Tibial nerve (tissue), 4 donors: ENCODE measurements around the gene RNF182. TPM values are rescaled to one million over a fixed set of nuclear protein-coding genes. Genes with fewer than 3 reads are reported as not detected.

Experiments used
- DNase-seq, 2 donors: peaks; one replicate each; pipeline ENCODE4 v3.0.0-alpha.2; 2019; ENCODE audit warnings: low spot score in 2 of 2
- H3K27ac ChIP-seq, 4 donors: fragments of 200-600 bp; sonication (generic) in 3 of 4; one replicate each; pipeline ENCODE4 v1.5.1; 2017 to 2019; ENCODE audit warnings: mild to moderate bottlenecking in 1 of 4
- H3K27me3 ChIP-seq, 2 donors: fragments of 200-600 bp; sonication (generic) in 1 of 2; one replicate each; pipeline versions ENCODE4 v1.5.1 to v1.6.0; 2017 to 2019
- H3K36me3 ChIP-seq, 3 donors: fragments of 200-600 bp; sonication (generic); one replicate each; pipeline ENCODE4 v1.5.1; 2018 to 2019
- H3K4me1 ChIP-seq, 4 donors: fragments of 200-600 bp; sonication (generic) in 3 of 4; one replicate each; pipeline ENCODE4 v1.5.1; 2017 to 2019
- H3K4me3 ChIP-seq, 4 donors: fragments of 200-600 bp; sonication (generic) in 3 of 4; one replicate each; pipeline ENCODE4 v1.5.1; 2017 to 2019; ENCODE audit warnings: mild to moderate bottlenecking in 1 of 4, moderate library complexity in 1 of 4
- H3K9me3 ChIP-seq, 4 donors: fragments of 200-600 bp; sonication (generic) in 3 of 4; one replicate each; pipeline ENCODE4 v1.5.1; 2017 to 2019
- EP300 ChIP-seq, 2 donors: sonication (generic); formaldehyde crosslinking; IDR thresholded peaks; one replicate each; pipeline ENCODE4 v1.6.1; 2017; ENCODE audit warnings: antibody characterized with exemption in 2 of 2, mild to moderate bottlenecking in 1 of 2
- POLR2A ChIP-seq, 2 donors: fragments of 450-650 bp; IDR thresholded peaks; one replicate each; pipeline ENCODE4 v1.6.1; 2017; ENCODE audit warnings: antibody characterized with exemption in 2 of 2, mild to moderate bottlenecking in 2 of 2, moderate library complexity in 2 of 2
- WGBS, 2 donors: methylation state at CpG; one replicate each; pipeline ENCODE4 v1.1.5; 2018; 5-methylcytosine and 5-hydroxymethylcytosine counted together
- total RNA-seq, 4 donors: library from RNA; depleted of rRNA; stranded (reverse); fragments of >200 nt; gene quantifications; one replicate each; pipeline ENCODE4 v1.1.0, GENCODE V29; 2016
- TF ChIP-seq, protein P1 (sequence below), 5 experiments: fragments of 200-600 bp in 3 of 5; fragments of 450-650 bp in 2 of 5; sonication (generic) in 3 of 5; IDR thresholded peaks; one replicate each; pipeline ENCODE4 v1.5.1; 2016 to 2019; ENCODE audit warnings: antibody characterized with exemption in 5 of 5, mild to moderate bottlenecking in 3 of 5, moderate library complexity in 2 of 5

Gene RNF182
- total RNA-seq, 4 donors from 2014 or later = 0.39 to 2.1 TPM; not detected in 2

DNA sequence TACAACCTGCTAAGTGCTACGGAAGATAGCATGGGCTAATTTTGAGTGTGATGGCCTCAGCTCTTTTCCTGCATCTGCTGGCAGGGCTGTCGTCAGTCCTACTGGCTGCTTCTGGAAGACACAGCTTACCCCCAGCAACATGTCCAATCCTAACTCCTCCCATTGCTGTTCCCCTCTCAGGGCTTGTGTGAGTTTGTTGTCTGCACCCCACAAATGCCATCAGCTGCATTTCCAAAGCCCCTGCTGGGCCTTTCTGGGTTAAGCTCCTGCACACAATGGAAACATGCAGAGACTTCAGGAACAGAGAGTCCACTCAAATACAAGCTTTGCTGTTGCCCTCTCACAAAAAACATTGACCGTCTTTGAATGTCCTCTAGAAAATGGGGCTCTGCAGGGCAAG, 84.7 kb downstream of the RNF182 start:
- DNase-seq = no peak
- Histone ChIP-seq H3K36me3 (no peaks in the 10 kb centered on the region), H3K4me3 (no peak overlapping the region), H3K9me3 (peaks cover 0 to 7% (median 0%) of the 10 kb centered on the region in 4 donors), H3K27ac (no peak overlapping the region), H3K27me3 (peaks cover 0 to 4% of the 10 kb centered on the region in 2 donors), H3K4me1 (no peaks in the 10 kb centered on the region)
- WGBS, 2 donors = 72 to 73% methylated on average over 3 of the region's 3 CpGs
- TF ChIP-seq, protein P1, sequence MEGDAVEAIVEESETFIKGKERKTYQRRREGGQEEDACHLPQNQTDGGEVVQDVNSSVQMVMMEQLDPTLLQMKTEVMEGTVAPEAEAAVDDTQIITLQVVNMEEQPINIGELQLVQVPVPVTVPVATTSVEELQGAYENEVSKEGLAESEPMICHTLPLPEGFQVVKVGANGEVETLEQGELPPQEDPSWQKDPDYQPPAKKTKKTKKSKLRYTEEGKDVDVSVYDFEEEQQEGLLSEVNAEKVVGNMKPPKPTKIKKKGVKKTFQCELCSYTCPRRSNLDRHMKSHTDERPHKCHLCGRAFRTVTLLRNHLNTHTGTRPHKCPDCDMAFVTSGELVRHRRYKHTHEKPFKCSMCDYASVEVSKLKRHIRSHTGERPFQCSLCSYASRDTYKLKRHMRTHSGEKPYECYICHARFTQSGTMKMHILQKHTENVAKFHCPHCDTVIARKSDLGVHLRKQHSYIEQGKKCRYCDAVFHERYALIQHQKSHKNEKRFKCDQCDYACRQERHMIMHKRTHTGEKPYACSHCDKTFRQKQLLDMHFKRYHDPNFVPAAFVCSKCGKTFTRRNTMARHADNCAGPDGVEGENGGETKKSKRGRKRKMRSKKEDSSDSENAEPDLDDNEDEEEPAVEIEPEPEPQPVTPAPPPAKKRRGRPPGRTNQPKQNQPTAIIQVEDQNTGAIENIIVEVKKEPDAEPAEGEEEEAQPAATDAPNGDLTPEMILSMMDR (IDR thresholded peaks at IDR 0.05) = no peak
- TF ChIP-seq POLR2A (IDR thresholded peaks at IDR 0.05) (no peak), EP300 (IDR thresholded peaks at IDR 0.05) (no peak)

DNA sequence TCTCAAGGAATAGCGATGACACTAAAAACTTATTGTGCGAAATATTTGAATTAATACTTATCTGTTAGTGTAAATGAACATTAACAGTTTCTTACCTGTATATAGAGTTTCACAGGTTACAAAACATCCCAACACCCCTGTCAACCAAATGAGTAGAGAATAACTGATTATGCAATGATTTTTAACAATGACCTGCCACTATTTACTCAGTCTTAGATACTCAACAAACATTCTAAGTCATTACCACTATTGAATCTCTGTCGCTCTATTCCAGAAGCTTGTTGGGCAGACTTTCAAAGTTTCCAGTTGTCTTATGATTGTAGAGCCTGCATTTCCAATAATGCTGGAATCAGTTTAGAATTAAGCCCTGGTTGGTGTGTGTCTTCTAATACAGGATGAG, 85.5 kb downstream of the RNF182 start:
- Histone ChIP-seq H3K9me3 (peaks cover 0 to 7% (median 0%) of the 10 kb centered on the region in 4 donors), H3K36me3 (no peaks in the 10 kb centered on the region), H3K27ac (no peak overlapping the region), H3K4me3 (no peak overlapping the region), H3K27me3 (peaks cover 0 to 4% of the 10 kb centered on the region in 2 donors), H3K4me1 (no peaks in the 10 kb centered on the region)
- WGBS, 2 donors = 60 to 65% methylated on average over 3 of the region's 3 CpGs
- DNase-seq = no peak
- TF ChIP-seq EP300 (IDR thresholded peaks at IDR 0.05) (no peak), POLR2A (IDR thresholded peaks at IDR 0.05) (no peak)
- TF ChIP-seq, protein P1 (IDR thresholded peaks at IDR 0.05) = no peak

DNA sequence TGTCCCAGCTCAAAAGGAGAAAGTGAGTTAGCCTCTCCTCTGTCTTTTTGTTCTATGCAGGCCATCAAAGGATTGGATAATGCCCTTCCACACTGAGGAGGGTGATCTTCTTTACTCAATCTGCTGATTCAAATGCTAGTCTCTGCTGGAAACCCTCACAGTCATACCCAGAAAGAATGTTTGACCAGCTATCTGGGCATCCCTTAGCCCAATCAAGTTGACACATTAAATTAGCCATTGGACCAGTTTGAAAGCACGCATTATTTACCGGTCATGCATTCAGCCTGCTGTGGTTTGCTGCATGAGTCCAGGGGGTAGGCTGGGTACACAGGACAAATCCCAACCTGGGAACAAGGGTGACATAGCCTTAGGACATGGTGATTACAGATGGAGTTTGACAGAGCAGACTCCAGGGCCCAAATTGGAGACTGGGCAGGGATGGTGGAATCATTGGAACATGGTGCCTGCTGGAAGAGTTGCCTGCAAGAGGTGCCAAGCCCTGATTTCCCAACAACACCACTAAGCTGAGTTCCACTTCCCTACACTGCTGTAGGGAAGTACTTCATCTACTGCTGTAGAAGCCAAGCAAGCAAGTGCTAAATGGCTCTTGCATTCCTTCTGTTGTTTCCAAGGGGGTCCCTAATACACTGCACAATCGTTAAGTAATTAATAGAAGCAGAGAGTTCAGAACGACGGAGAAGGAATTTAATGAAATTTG, 87.7 kb downstream of the RNF182 start:
- DNase-seq = no peak
- no peak overlapping the region for H3K4me3 ChIP-seq
- H3K9me3 ChIP-seq = peaks cover 0 to 7% (median 0%) of the 10 kb centered on the region in 4 donors
- no peaks in the 10 kb centered on the region for H3K36me3 ChIP-seq
- no peaks in the 10 kb centered on the region for H3K4me1 ChIP-seq
- H3K27ac ChIP-seq = no peak overlapping the region
- WGBS, 2 donors = 91 to 92% methylated on average over 5 of the region's 5 CpGs
- TF ChIP-seq POLR2A (IDR thresholded peaks at IDR 0.05) = no peak
- TF ChIP-seq, protein P1 (IDR thresholded peaks at IDR 0.05) = no peak
- no peak for TF ChIP-seq EP300 (IDR thresholded peaks at IDR 0.05)
- H3K27me3 ChIP-seq = peaks cover 0 to 4% of the 10 kb centered on the region in 2 donors

DNA sequence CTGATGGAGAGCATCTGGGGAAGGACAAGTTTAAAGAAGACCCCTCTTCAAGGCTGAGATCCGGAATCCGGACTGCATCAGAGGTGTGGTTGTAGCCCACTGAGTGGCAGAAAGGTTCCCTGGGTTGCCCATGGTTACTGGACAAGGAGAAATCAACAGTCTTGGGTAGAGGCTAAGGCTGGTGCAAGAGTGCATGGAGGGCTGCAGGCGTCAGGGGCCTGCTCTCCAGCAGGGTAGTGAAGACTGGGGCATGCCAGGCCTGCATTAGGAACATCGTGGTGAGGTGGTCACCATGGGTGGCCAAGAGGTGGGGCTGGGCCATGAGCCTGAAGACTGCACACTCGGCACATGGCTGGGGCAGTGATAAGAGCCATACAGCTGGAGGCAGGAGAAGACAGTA, 91.2 kb downstream of the RNF182 start:
- Histone ChIP-seq H3K9me3 (peaks cover 0 to 7% (median 0%) of the 10 kb centered on the region in 4 donors), H3K36me3 (no peaks in the 10 kb centered on the region), H3K27ac (no peak overlapping the region), H3K4me1 (no peaks in the 10 kb centered on the region), H3K4me3 (no peak overlapping the region), H3K27me3 (peaks cover 0 to under 1% of the 10 kb centered on the region in 2 donors)
- DNase-seq = no peak
- no peak for TF ChIP-seq EP300 (IDR thresholded peaks at IDR 0.05)
- TF ChIP-seq, protein P1 (IDR thresholded peaks at IDR 0.05) = no peak
- no peak for TF ChIP-seq POLR2A (IDR thresholded peaks at IDR 0.05)
- WGBS, 2 donors = 88 to 90% methylated on average over 5 of the region's 5 CpGs

DNA sequence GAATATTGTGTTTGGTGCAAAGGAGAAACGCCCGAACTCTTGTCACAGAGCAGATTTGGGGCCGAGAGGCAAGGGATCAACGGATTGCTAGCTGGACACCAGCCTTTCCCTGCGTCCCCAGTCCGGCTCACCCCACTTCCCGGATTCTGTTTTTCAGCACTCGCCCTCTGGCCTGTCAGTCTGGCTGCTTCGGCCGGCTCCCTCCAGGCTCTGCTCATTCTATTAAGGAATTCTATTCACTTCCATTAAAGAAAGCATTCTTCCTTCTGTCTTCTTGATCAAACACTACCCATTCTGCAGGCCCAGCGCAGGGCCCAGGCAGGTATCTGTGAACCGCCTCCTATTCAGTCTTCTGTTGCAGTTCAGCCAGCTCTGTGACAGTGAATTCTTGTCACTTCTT, 91.7 kb downstream of the RNF182 start:
- TF ChIP-seq, protein P1 (IDR thresholded peaks at IDR 0.05) = no peak
- TF ChIP-seq EP300 (IDR thresholded peaks at IDR 0.05) (no peak), POLR2A (IDR thresholded peaks at IDR 0.05) (no peak)
- Histone ChIP-seq H3K27ac (no peak overlapping the region), H3K9me3 (peaks cover 0 to 7% (median 0%) of the 10 kb centered on the region in 4 donors), H3K27me3 (no peaks in the 10 kb centered on the region), H3K4me3 (no peak overlapping the region), H3K36me3 (no peaks in the 10 kb centered on the region), H3K4me1 (no peaks in the 10 kb centered on the region)
- 72 to 80% methylated on average over 12 of the region's 12 CpGs for WGBS, 2 donors
- no peak for DNase-seq
